ENCODE measurements around the gene SMAD6. TPM values are rescaled to one million over a fixed set of nuclear protein-coding genes. Genes with fewer than 3 reads are reported as not detected.
A peak's percentile ranks its signal among the peaks of the same experiment; 100 is the strongest.
"Not testable (repeated sequence)": the region's sequence is repeated elsewhere in the genome, so short reads cannot be mapped to it uniquely, and the experiment has no call there.

SMAD6 gene
- total RNA-seq, 1 donor from 2014 or later: 20.8 TPM

- no peak for DNase-seq (ENCODE audit: low read depth)
These were observed 40.2 kb downstream of the SMAD6 start for GRCh38 chr15:66742286-66742685.

- no peak for DNase-seq (ENCODE audit: low read depth)
These were observed 41.2 kb downstream of the SMAD6 start for GRCh38 chr15:66743204-66743603.

GRCh38 chr15:66743703-66744536 lies 41.9 kb downstream of the SMAD6 start:
- no peak for DNase-seq (ENCODE audit: low read depth)

- no peak for DNase-seq (ENCODE audit: low read depth)
These were observed 42.7 kb downstream of the SMAD6 start for GRCh38 chr15:66744610-66745279.

- no peak for DNase-seq (ENCODE audit: low read depth)
These were observed 43.6 kb downstream of the SMAD6 start for GRCh38 chr15:66745530-66746230.

- DNase-seq (ENCODE audit: low read depth): no peak
These were observed 44.2 kb downstream of the SMAD6 start for GRCh38 chr15:66746231-66746605.

GRCh38 chr15:66747223-66747622 lies 45.2 kb downstream of the SMAD6 start:
- no peak for DNase-seq (ENCODE audit: low read depth)

- peak; percentile 87 for DNase-seq (ENCODE audit: low read depth)
These were observed 46.1 kb downstream of the SMAD6 start for GRCh38 chr15:66747886-66748707.

- DNase-seq (ENCODE audit: low read depth): no peak
These were observed 46.6 kb downstream of the SMAD6 start for GRCh38 chr15:66748708-66749035.

- DNase-seq (ENCODE audit: low read depth): peak; percentile 52
These were observed 48.0 kb downstream of the SMAD6 start for GRCh38 chr15:66749841-66750575.

- no peak for DNase-seq (ENCODE audit: low read depth)
These were observed 48.6 kb downstream of the SMAD6 start for GRCh38 chr15:66750609-66751008.

- DNase-seq (ENCODE audit: low read depth): peak; percentile 61
These were observed 49.5 kb downstream of the SMAD6 start for GRCh38 chr15:66751579-66751978.

GRCh38 chr15:66752078-66752477 lies 50.0 kb downstream of the SMAD6 start:
- DNase-seq (ENCODE audit: low read depth): no peak

GRCh38 chr15:66753687-66754377 lies 51.8 kb downstream of the SMAD6 start:
- no peak for DNase-seq (ENCODE audit: low read depth)

GRCh38 chr15:66754789-66755188 lies 52.8 kb downstream of the SMAD6 start:
- DNase-seq (ENCODE audit: low read depth): no peak

- no peak for DNase-seq (ENCODE audit: low read depth)
These were observed 53.4 kb downstream of the SMAD6 start for GRCh38 chr15:66755298-66756068.

- no peak for DNase-seq (ENCODE audit: low read depth)
These were observed 54.3 kb downstream of the SMAD6 start for GRCh38 chr15:66756295-66756694.

- no peak for DNase-seq (ENCODE audit: low read depth)
These were observed 55.0 kb downstream of the SMAD6 start for GRCh38 chr15:66757030-66757429.

GRCh38 chr15:66757521-66757920 lies 55.5 kb downstream of the SMAD6 start:
- DNase-seq (ENCODE audit: low read depth): no peak

- DNase-seq (ENCODE audit: low read depth): not testable (repeated sequence)
These were observed 56.2 kb downstream of the SMAD6 start for GRCh38 chr15:66758217-66758616.
